Thymus (tissue), 11 donors: ENCODE data around the gene DOCK3. TPM values are rescaled to one million over a fixed set of nuclear protein-coding genes. Genes with fewer than 3 reads are reported as not detected.
"Not testable (repeated sequence)": the region's sequence is repeated elsewhere in the genome, so short reads cannot be mapped to it uniquely, and the experiment has no call there.

Source experiments
- DNase-seq, 9 donors: peaks; one replicate each; pipeline ENCODE4 v3.0.0-alpha.2; 2013; ENCODE audit warnings: low spot score in 9 of 9, low read depth in 6 of 9, missing footprints in 1 of 9
- H3K27ac ChIP-seq, 2 donors: one replicate each; pipeline ENCODE4 v1.5.1; 2013; ENCODE audit warnings: control low read depth in 1 of 2, low read depth in 1 of 2, low read length in 1 of 2, mild to moderate bottlenecking in 1 of 2, moderate library complexity in 1 of 2
- H3K27me3 ChIP-seq, 2 donors: one replicate each; pipeline ENCODE4 v1.5.1; 2013; ENCODE audit warnings: low read length in 1 of 2; ENCODE audit not compliant: control insufficient read depth in 2 of 2, insufficient read depth in 1 of 2
- H3K36me3 ChIP-seq, 2 donors: one replicate each; pipeline ENCODE4 v1.5.1; 2013; ENCODE audit warnings: low read length in 1 of 2, mild to moderate bottlenecking in 1 of 2, moderate library complexity in 1 of 2; ENCODE audit not compliant: control insufficient read depth in 2 of 2, insufficient read depth in 2 of 2
- H3K4me1 ChIP-seq, 2 donors: one replicate each; pipeline ENCODE4 v1.5.1; 2013; ENCODE audit warnings: low read length in 2 of 2; ENCODE audit not compliant: control insufficient read depth in 2 of 2, insufficient read depth in 2 of 2
- H3K4me3 ChIP-seq, 2 donors: one replicate each; pipeline ENCODE4 v1.5.1; 2013; ENCODE audit warnings: low read length in 2 of 2, control low read depth in 1 of 2, mild to moderate bottlenecking in 1 of 2
- H3K9me3 ChIP-seq, 2 donors: one replicate each; pipeline ENCODE4 v1.5.1; 2013; ENCODE audit warnings: low read length in 1 of 2, mild to moderate bottlenecking in 1 of 2; ENCODE audit not compliant: control insufficient read depth in 2 of 2, insufficient read depth in 1 of 2
- WGBS: extraction: QIAGEN DNeasy Blood & Tissue Kit; methylation state at CpG from one replicate; pipeline ENCODE4 v1.1.7; 2013; 5-methylcytosine and 5-hydroxymethylcytosine counted together
- polyA plus RNA-seq: library from polyadenylated mRNA; stranded (reverse); fragments of 200-250 nt; gene quantifications from one replicate; pipeline ENCODE4 v1.2.3, GENCODE V29; 2013
- total RNA-seq: library from RNA; stranded (reverse); fragments of 120-200 nt; gene quantifications from one replicate; pipeline ENCODE4 v1.2.4, GENCODE V29; 2013
- donor health status: healthy.

The DOCK3 gene
- total and polyA plus RNA-seq, 2 donors = 0.05 to 0.21 TPM

GRCh38 chr3:50688602-50689001 is 13.9 kb downstream of the DOCK3 start:
- WGBS = 94% methylated on average over 4 of the region's 4 CpGs
- H3K9me3 ChIP-seq, H3K4me3 ChIP-seq, H3K27ac ChIP-seq, H3K27me3 ChIP-seq, H3K4me1 ChIP-seq, DNase-seq, H3K36me3 ChIP-seq: not testable (repeated sequence)

GRCh38 chr3:50689558-50689957 is 14.8 kb downstream of the DOCK3 start:
- Histone ChIP-seq H3K27me3 (peaks cover 0 to 5% of the 10 kb centered on the region in 2 donors), H3K9me3 (no peaks in the 10 kb centered on the region), H3K4me3 (no peak overlapping the region), H3K27ac (no peak overlapping the region), H3K36me3 (no peaks in the 10 kb centered on the region), H3K4me1 (no peaks in the 10 kb centered on the region)
- 71% methylated on average over 6 of the region's 6 CpGs for WGBS
- no peak for DNase-seq

- 99% methylated on average over 2 of the region's 2 CpGs for WGBS
- no peaks in the 10 kb centered on the region for H3K36me3 ChIP-seq
Observed at GRCh38 chr3:50695031-50695430, 20.3 kb downstream of the DOCK3 start.

GRCh38 chr3:50696276-50696675 is 21.5 kb downstream of the DOCK3 start:
- H3K4me1 ChIP-seq = no peaks in the 10 kb centered on the region

More at GRCh38 chr3:50695031-50695430, 20.3 kb downstream of the DOCK3 start:
- no peak for DNase-seq
- Histone ChIP-seq H3K27me3 (no peaks in the 10 kb centered on the region), H3K4me1 (no peaks in the 10 kb centered on the region), H3K27ac (no peak overlapping the region), H3K4me3 (no peak overlapping the region), H3K9me3 (no peaks in the 10 kb centered on the region)

GRCh38 chr3:50698269-50698668 is 23.5 kb downstream of the DOCK3 start:
- no peaks in the 10 kb centered on the region for H3K4me1 ChIP-seq
- no peaks in the 10 kb centered on the region for H3K36me3 ChIP-seq
- H3K27me3 ChIP-seq = no peaks in the 10 kb centered on the region
- no peak overlapping the region for H3K27ac ChIP-seq
- no peak for DNase-seq
- over 99% methylated on average over 2 of the region's 2 CpGs for WGBS
- H3K4me3 ChIP-seq = no peak overlapping the region
- no peaks in the 10 kb centered on the region for H3K9me3 ChIP-seq

More at GRCh38 chr3:50696276-50696675, 21.5 kb downstream of the DOCK3 start:
- no peak for DNase-seq
- WGBS = 97% methylated on average over 3 of the region's 3 CpGs
- H3K4me3 ChIP-seq = no peak overlapping the region
- H3K36me3 ChIP-seq = no peaks in the 10 kb centered on the region
- no peaks in the 10 kb centered on the region for H3K27me3 ChIP-seq
- no peak overlapping the region for H3K27ac ChIP-seq
- H3K9me3 ChIP-seq = no peaks in the 10 kb centered on the region

- Histone ChIP-seq H3K36me3 (no peaks in the 10 kb centered on the region), H3K4me1 (no peaks in the 10 kb centered on the region), H3K9me3 (no peaks in the 10 kb centered on the region), H3K4me3 (no peak overlapping the region), H3K27ac (no peak overlapping the region), H3K27me3 (no peaks in the 10 kb centered on the region)
- DNase-seq = peak in 1 of 9 donors; percentile 2
- WGBS = 77% methylated on average over 4 of the region's 4 CpGs
Observed at GRCh38 chr3:50708620-50709019, 33.9 kb downstream of the DOCK3 start.

- WGBS = 84% methylated on average over 4 of the region's 4 CpGs
- Histone ChIP-seq H3K27me3 (no peaks in the 10 kb centered on the region), H3K36me3 (no peaks in the 10 kb centered on the region), H3K27ac (no peak overlapping the region), H3K4me3 (no peak overlapping the region), H3K4me1 (no peaks in the 10 kb centered on the region), H3K9me3 (no peaks in the 10 kb centered on the region)
- DNase-seq = no peak
Observed at GRCh38 chr3:50714946-50715345, 40.2 kb downstream of the DOCK3 start.

- H3K27ac ChIP-seq = no peak overlapping the region
- no peaks in the 10 kb centered on the region for H3K27me3 ChIP-seq
- DNase-seq = no peak
- no peak overlapping the region for H3K4me3 ChIP-seq
- H3K9me3 ChIP-seq = no peaks in the 10 kb centered on the region
- 93% methylated on average over 4 of the region's 4 CpGs for WGBS
- no peaks in the 10 kb centered on the region for H3K36me3 ChIP-seq
- H3K4me1 ChIP-seq = no peaks in the 10 kb centered on the region
Observed at GRCh38 chr3:50724831-50725230, 50.1 kb downstream of the DOCK3 start.

GRCh38 chr3:50734985-50735384 is 60.3 kb downstream of the DOCK3 start:
- H3K27ac ChIP-seq = no peak overlapping the region
- H3K9me3 ChIP-seq = no peaks in the 10 kb centered on the region
- H3K36me3 ChIP-seq = no peaks in the 10 kb centered on the region
- no peaks in the 10 kb centered on the region for H3K4me1 ChIP-seq
- H3K27me3 ChIP-seq = no peaks in the 10 kb centered on the region
- 0% methylated on average over 1 of the region's 1 CpG for WGBS
- DNase-seq = no peak
- no peak overlapping the region for H3K4me3 ChIP-seq
